Hepatocyte (in vitro differentiated cells): ENCODE results near the gene PAM. TPM values are rescaled to one million over a fixed set of nuclear protein-coding genes. Genes with fewer than 3 reads are reported as not detected.

ENCODE experiments used
- DNase-seq: peaks from one replicate; pipeline ENCODE4 v3.0.0-alpha.2; 2016; ENCODE audit warnings: low spot score
- H2AFZ ChIP-seq: fragments of 200-600 bp; sonication (generic); 2 replicates; pipeline ENCODE4 v1.6.0; 2016; ENCODE audit warnings: antibody characterized with exemption, mild to moderate bottlenecking
- H3K27ac ChIP-seq: fragments of 200-600 bp; sonication (generic); 2 replicates; pipeline ENCODE4 v1.5.1; 2016; ENCODE audit warnings: mild to moderate bottlenecking
- H3K27me3 ChIP-seq: fragments of 200-600 bp; sonication (generic); 2 replicates; pipeline ENCODE4 v1.6.1; 2016
- H3K36me3 ChIP-seq: fragments of 200-600 bp; sonication (generic); replicated peaks from 2 replicates; pipeline ENCODE4 v1.5.1; 2016; ENCODE audit warnings: low read depth; ENCODE audit not compliant: insufficient read depth
- H3K4me1 ChIP-seq: fragments of 200-600 bp; sonication (generic); 2 replicates; pipeline ENCODE4 v1.5.1; 2016; ENCODE audit warnings: mild to moderate bottlenecking, moderate library complexity; ENCODE audit not compliant: insufficient read depth
- H3K4me2 ChIP-seq: fragments of 200-600 bp; sonication (generic); 2 replicates; pipeline ENCODE4 v1.6.0; 2016
- H3K4me3 ChIP-seq: fragments of 200-600 bp; sonication (generic); 2 replicates; pipeline ENCODE4 v1.5.1; 2016; ENCODE audit warnings: mild to moderate bottlenecking
- H3K79me2 ChIP-seq: fragments of 200-600 bp; sonication (generic); 2 replicates; pipeline ENCODE4 v1.6.0; 2017; ENCODE audit warnings: mild to moderate bottlenecking
- H3K9me2 ChIP-seq: fragments of 200-600 bp; sonication (generic); replicated peaks from 2 replicates; pipeline ENCODE4 v1.6.0; 2017; ENCODE audit warnings: mild to moderate bottlenecking; ENCODE audit not compliant: insufficient read depth
- H3K9me3 ChIP-seq: fragments of 200-600 bp; sonication (generic); 2 replicates; pipeline ENCODE4 v1.5.1; 2016; ENCODE audit warnings: low read depth, mild to moderate bottlenecking
- H4K20me1 ChIP-seq: fragments of 200-600 bp; sonication (generic); 2 replicates; pipeline ENCODE4 v1.6.0; 2016; ENCODE audit warnings: mild to moderate bottlenecking; ENCODE audit not compliant: insufficient read depth, poor library complexity, severe bottlenecking
- EZH2 ChIP-seq: fragments of 200-600 bp; sonication (generic); IDR thresholded peaks from 2 replicates; pipeline ENCODE4 v1.6.1; 2016; ENCODE audit warnings: antibody characterized with exemption, mild to moderate bottlenecking, borderline replicate concordance
- EZH2phosphoT487 ChIP-seq: fragments of 200-600 bp; sonication (generic); IDR thresholded peaks from one replicate; pipeline ENCODE4 v1.6.1; 2018; ENCODE audit warnings: antibody characterized with exemption, mild to moderate bottlenecking, low read depth, moderate library complexity; ENCODE audit not compliant: unreplicated experiment, severe bottlenecking
- WGBS: methylation state at CpG from one replicate; pipeline ENCODE4 v1.1.6; 2016; ENCODE audit warnings: low lambda C conversion rate; ENCODE audit errors: missing lambda C conversion rate; 5-methylcytosine and 5-hydroxymethylcytosine counted together
- polyA plus RNA-seq: library from polyadenylated mRNA; unstranded; fragments of >200 nt; fragmentation: Nextera tagmentation; extraction: Ambion mirVana; gene quantifications from 2 replicates; pipeline ENCODE4 v1.2.1, GENCODE V29; 2016
- total RNA-seq: library from RNA; depleted of rRNA; stranded (reverse); fragments of >200 nt; gene quantifications from 2 replicates; pipeline ENCODE4 v1.2.3, GENCODE V29; 2014
- TF ChIP-seq, protein P1 (sequence below): fragments of 200-600 bp; sonication (generic); IDR thresholded peaks from 2 replicates; pipeline ENCODE4 v1.5.1; 2016; ENCODE audit warnings: antibody characterized with exemption, mild to moderate bottlenecking; ENCODE audit not compliant: poor library complexity

Gene PAM
- total and polyA plus RNA-seq, 2 experiments from 2014 or later, result 118 to 158 TPM

DNA sequence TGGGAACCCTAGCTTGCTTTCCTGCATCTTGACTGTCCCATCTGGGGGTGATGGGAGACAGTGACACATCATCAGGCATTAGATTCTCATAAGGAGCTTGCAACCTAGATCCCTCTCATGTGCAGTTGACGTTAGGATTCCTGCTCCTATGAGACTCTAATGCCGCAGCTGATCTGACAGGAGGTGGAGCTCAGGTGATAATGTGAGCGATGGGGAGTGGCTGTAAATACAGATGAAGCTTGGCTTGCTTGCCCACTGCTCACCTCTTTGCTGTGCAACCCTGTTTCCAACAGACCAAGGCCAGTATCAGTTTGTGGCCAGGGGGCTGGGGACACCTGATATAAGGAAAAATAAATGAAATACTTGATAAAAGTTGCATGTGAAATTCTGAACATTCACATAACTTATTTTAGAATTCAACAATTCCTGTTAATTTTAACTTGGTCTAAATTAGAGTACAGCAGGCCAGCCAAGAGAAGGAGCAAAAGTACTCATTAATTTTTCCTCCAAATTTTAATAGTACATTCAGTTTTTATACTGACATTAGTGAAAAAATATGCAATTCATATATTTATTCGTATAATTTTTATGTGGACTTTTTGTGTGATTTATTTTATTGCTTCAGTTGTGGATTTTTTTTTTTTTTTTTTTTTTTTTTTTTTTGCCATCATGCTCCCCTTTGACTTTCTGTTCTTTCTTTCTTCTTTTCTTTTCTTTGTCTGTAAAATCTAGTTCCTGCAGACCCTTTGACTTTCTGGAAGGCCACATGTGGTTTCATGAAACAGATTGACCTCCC is 11.4 kb downstream of the PAM start:
- H4K20me1 ChIP-seq, result no peaks in the 10 kb centered on the region
- no peaks in the 10 kb centered on the region for H3K27me3 ChIP-seq
- H3K9me3 ChIP-seq, result no peaks in the 10 kb centered on the region
- no peak overlapping the region for H3K4me3 ChIP-seq
- H3K36me3 ChIP-seq, result no peaks in the 10 kb centered on the region
- DNase-seq, result no peak
- peaks cover 46% of the 10 kb centered on the region for H3K79me2 ChIP-seq
- TF ChIP-seq, protein P1, sequence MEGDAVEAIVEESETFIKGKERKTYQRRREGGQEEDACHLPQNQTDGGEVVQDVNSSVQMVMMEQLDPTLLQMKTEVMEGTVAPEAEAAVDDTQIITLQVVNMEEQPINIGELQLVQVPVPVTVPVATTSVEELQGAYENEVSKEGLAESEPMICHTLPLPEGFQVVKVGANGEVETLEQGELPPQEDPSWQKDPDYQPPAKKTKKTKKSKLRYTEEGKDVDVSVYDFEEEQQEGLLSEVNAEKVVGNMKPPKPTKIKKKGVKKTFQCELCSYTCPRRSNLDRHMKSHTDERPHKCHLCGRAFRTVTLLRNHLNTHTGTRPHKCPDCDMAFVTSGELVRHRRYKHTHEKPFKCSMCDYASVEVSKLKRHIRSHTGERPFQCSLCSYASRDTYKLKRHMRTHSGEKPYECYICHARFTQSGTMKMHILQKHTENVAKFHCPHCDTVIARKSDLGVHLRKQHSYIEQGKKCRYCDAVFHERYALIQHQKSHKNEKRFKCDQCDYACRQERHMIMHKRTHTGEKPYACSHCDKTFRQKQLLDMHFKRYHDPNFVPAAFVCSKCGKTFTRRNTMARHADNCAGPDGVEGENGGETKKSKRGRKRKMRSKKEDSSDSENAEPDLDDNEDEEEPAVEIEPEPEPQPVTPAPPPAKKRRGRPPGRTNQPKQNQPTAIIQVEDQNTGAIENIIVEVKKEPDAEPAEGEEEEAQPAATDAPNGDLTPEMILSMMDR, result no peak
- TF ChIP-seq EZH2phosphoT487 (no peak), EZH2 (no peak)
- H3K4me2 ChIP-seq, result no peak overlapping the region
- no peak overlapping the region for H3K27ac ChIP-seq
- 85% methylated on average over 4 of the region's 4 CpGs for WGBS
- peaks cover 23% of the 10 kb centered on the region for H3K4me1 ChIP-seq
- no peak overlapping the region for H2AFZ ChIP-seq
- H3K9me2 ChIP-seq, result no peaks in the 10 kb centered on the region

GRCh38 chr5:102767862-102768261 is 12.8 kb downstream of the PAM start:
- Histone ChIP-seq H3K4me2 (no peak overlapping the region), H3K4me1 (peaks cover 16% of the 10 kb centered on the region), H4K20me1 (no peaks in the 10 kb centered on the region), H3K79me2 (peaks cover 51% of the 10 kb centered on the region), H3K9me3 (no peaks in the 10 kb centered on the region), H3K36me3 (no peaks in the 10 kb centered on the region), H3K9me2 (no peaks in the 10 kb centered on the region), H2AFZ (no peak overlapping the region), H3K27me3 (no peaks in the 10 kb centered on the region), H3K27ac (no peak overlapping the region), H3K4me3 (no peak overlapping the region)
- 98% methylated on average over 2 of the region's 2 CpGs for WGBS
- no peak for DNase-seq
- TF ChIP-seq EZH2phosphoT487, result no peak
- TF ChIP-seq, protein P1, result no peak
- TF ChIP-seq EZH2, result no peak

DNA sequence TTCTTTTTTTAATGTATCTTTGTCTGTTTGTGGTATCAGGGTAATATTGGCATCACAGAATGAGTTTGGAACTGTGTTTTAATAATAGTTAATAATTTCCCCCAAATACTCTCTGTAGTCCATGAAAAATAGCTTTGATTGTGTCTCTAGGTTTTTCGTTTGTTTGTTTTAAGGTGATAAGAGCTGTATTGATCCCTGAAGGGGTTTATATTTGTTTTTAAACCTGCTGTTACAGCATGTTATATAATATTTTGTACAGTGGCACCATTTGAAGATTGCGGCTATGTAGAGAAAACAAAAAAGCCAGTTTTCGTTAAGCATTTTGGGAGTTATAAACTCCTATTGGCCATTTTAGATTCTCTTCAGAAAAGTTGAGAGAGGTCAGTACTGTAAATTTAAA is 15.7 kb downstream of the PAM start:
- TF ChIP-seq, protein P1, result no peak
- no peak for TF ChIP-seq EZH2phosphoT487
- no peak for TF ChIP-seq EZH2
- Histone ChIP-seq H3K4me3 (no peak overlapping the region), H4K20me1 (no peaks in the 10 kb centered on the region), H3K9me3 (no peaks in the 10 kb centered on the region), H3K4me1 (peaks cover 12% of the 10 kb centered on the region), H3K9me2 (no peaks in the 10 kb centered on the region), H3K27ac (no peak overlapping the region), H2AFZ (no peak overlapping the region), H3K27me3 (no peaks in the 10 kb centered on the region), H3K36me3 (no peaks in the 10 kb centered on the region), H3K4me2 (no peak overlapping the region), H3K79me2 (peaks cover 55% of the 10 kb centered on the region)
- no peak for DNase-seq
- 93% methylated on average over 3 of the region's 3 CpGs for WGBS

DNA sequence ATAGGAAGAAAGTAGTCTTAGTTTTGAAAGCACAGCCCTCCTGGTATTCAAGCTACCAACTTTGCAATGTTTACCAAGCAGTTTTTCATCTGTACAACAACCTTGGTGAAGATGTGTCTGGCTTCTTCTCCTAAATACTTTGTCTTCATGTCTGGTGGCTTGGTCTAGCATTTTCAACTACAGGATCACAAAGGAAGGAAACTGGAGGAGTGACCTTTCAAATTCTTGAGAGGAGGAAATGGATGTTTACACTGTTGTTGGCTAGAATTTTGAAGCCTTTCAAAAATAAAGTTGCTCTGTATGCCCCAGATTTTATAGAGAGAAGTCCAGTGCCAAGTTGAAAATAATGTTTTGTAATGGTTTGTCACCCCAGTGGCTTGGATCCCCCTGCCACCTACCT is 16.3 kb downstream of the PAM start:
- Histone ChIP-seq H3K27me3 (no peaks in the 10 kb centered on the region), H2AFZ (no peak overlapping the region), H3K9me2 (no peaks in the 10 kb centered on the region), H3K4me3 (no peak overlapping the region), H3K9me3 (no peaks in the 10 kb centered on the region), H3K4me1 (peaks cover 12% of the 10 kb centered on the region), H3K79me2 (peaks cover 56% of the 10 kb centered on the region), H3K4me2 (no peak overlapping the region), H3K27ac (no peak overlapping the region), H3K36me3 (no peaks in the 10 kb centered on the region), H4K20me1 (no peaks in the 10 kb centered on the region)
- TF ChIP-seq, protein P1, result no peak
- no peak for TF ChIP-seq EZH2
- TF ChIP-seq EZH2phosphoT487, result no peak
- DNase-seq, result no peak
